Keratinocyte (primary cell): ENCODE data around the gene CCDC8.

Experiments
- CTCF ChIP-seq, 3 experiments: IDR thresholded peaks in 1 of 3; conservative IDR thresholded peaks in 1 of 3; optimal IDR thresholded peaks in 1 of 3; 2 replicates in 2 of 3; 3 replicates in 1 of 3; pipeline versions ENCODE3 to v1.5.1; 2011; ENCODE audit warnings: low read length in 3 of 3, mild to moderate bottlenecking in 3 of 3, moderate library complexity in 2 of 3, control low read depth in 1 of 3, inconsistent platforms in 1 of 3; ENCODE audit not compliant: insufficient read depth in 2 of 3; ENCODE audit errors: extremely low read depth in 1 of 3
- EZH2 ChIP-seq: IDR thresholded peaks from one replicate; pipeline ENCODE4 v1.6.1; 2012; ENCODE audit warnings: inconsistent platforms, mild to moderate bottlenecking, low read length, moderate library complexity

DNA sequence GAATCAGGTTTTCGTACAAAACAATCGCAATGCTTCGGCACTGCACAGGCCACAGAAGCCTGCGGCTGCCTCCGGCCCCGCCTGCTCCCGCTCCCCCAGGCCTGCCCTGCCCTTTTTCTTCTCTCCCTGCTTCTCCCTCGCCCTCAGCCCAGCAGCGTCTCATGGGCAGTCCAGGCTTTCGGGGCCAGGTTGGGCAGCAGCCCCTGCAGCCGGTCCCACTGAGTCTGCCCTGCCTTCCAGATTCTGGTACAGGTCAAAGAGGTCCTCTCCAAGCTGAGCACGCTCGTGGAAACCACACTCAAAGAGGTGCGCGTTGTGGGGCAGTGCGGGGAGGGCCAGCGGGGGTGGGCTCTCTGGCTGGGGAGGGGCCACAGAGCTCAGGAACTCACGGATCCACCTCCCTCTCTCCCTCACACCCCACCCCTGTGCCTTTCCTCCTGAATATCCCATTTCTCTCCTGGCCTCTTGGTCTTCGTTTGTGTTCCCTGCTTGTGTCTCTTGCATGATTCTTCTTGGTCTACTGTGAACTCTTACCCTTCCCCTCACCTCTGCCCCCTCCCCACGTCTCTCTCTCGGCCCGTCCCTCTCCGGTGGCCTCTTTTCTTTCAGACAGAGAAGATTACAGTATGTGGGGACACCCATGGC is 30.1 kb downstream of the CCDC8 start:
- TF ChIP-seq CTCF (optimal IDR thresholded peaks at IDR 0.05 in 1 of 3, IDR thresholded peaks at IDR 0.05 in 1 of 3, conservative IDR thresholded peaks at IDR 0.05 in 1 of 3; ENCODE audit: extremely low read depth in 1 of 3, insufficient read depth in 2 of 3, low read length in 3 of 3) (no peak), EZH2 (no peak)
